ENCODE data around the gene MTA2. TPM values are rescaled to one million over a fixed set of nuclear protein-coding genes. Genes with fewer than 3 reads are reported as not detected.
A peak's percentile ranks its signal among the peaks of the same experiment; 100 is the strongest.

MTA2 gene
- total RNA-seq, 6 experiments from 2014 or later = 89.6 to 106 (median 95.8) TPM

- TF ChIP-seq, protein P1, sequence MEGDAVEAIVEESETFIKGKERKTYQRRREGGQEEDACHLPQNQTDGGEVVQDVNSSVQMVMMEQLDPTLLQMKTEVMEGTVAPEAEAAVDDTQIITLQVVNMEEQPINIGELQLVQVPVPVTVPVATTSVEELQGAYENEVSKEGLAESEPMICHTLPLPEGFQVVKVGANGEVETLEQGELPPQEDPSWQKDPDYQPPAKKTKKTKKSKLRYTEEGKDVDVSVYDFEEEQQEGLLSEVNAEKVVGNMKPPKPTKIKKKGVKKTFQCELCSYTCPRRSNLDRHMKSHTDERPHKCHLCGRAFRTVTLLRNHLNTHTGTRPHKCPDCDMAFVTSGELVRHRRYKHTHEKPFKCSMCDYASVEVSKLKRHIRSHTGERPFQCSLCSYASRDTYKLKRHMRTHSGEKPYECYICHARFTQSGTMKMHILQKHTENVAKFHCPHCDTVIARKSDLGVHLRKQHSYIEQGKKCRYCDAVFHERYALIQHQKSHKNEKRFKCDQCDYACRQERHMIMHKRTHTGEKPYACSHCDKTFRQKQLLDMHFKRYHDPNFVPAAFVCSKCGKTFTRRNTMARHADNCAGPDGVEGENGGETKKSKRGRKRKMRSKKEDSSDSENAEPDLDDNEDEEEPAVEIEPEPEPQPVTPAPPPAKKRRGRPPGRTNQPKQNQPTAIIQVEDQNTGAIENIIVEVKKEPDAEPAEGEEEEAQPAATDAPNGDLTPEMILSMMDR (IDR thresholded peaks at IDR 0.05) = no peak
- DNase-seq = no peak
- Mint-ChIP-seq H3K27ac (no peak overlapping the region), H3K27me3 (ENCODE audit: insufficient read depth) (peaks cover 5% of the 10 kb centered on the region), H3K36me3 (ENCODE audit: low read depth) (peaks cover 4% of the 10 kb centered on the region; the same call in 1 of the 2 replicates), H3K9me3 (no peaks in the 10 kb centered on the region), H3K4me3 (no peak overlapping the region), H3K4me1 (ENCODE audit: low read depth) (peaks cover 30% of the 10 kb centered on the region)
Measured at GRCh38 chr11:62615521-62615920, 13.9 kb upstream of the MTA2 start.

DNA sequence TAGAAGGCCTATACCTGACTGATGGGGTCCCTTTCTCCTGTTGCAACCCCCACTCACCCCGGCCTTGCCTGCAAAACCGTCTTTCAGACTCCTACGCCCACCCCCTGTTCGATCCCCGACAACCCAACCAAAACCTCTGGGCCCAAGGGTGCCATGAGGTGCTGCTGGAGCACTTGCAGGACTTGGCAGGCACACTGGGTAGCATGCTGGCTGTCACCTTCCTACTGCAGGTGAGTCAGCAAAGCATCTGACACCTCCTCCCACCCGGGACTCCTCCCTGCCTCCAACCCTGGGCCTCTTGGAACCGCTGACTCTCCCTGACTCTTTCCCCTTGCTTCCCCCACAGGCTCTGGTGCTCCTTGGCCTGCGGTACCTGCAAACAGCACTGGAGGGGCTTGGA, 12.6 kb upstream of the MTA2 start:
- Mint-ChIP-seq H3K4me3 (no peak overlapping the region), H3K9me3 (no peaks in the 10 kb centered on the region), H3K27me3 (ENCODE audit: insufficient read depth) (peaks cover 5% of the 10 kb centered on the region), H3K27ac (peak overlapping the region; percentile 15; the same call in 1 of the 2 replicates), H3K36me3 (ENCODE audit: low read depth) (peaks cover 11% of the 10 kb centered on the region), H3K4me1 (ENCODE audit: low read depth) (peaks cover 25% of the 10 kb centered on the region)
- TF ChIP-seq, protein P1 (IDR thresholded peaks at IDR 0.05) = no peak
- DNase-seq = no peak

DNA sequence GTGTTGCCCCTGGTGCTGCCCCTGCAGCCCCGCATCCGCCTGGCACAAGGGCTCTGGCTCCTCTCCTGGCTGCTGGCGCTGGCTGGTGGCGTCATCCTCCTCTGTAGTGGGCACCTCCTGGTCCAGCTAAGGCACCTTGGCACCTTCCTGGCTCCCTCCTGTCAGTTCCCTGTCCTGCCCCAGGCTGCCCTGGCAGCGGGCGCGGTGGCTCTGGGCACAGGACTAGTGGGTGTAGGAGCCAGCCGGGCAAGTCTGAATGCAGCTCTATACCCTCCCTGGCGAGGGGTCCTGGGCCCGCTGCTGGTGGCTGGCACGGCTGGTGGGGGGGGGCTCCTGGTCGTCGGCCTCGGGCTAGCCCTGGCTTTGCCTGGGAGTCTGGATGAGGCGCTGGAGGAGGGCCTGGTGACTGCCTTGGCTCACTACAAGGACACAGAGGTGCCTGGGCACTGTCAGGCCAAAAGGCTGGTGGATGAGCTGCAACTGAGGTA, 11.7 kb upstream of the MTA2 start:
- H3K4me3 Mint-ChIP-seq = no peak overlapping the region
- H3K36me3 Mint-ChIP-seq (ENCODE audit: low read depth) = peaks cover 11% of the 10 kb centered on the region
- peak overlapping the region; percentile 66 for H3K27ac Mint-ChIP-seq
- TF ChIP-seq, protein P1 (IDR thresholded peaks at IDR 0.05) = no peak
- H3K9me3 Mint-ChIP-seq = no peaks in the 10 kb centered on the region
- peaks cover 25% of the 10 kb centered on the region for H3K4me1 Mint-ChIP-seq (ENCODE audit: low read depth)
- DNase-seq = no peak
- peaks cover 5% of the 10 kb centered on the region for H3K27me3 Mint-ChIP-seq (ENCODE audit: insufficient read depth)

- Mint-ChIP-seq H3K4me1 (ENCODE audit: low read depth) (peaks cover 25% of the 10 kb centered on the region), H3K27me3 (ENCODE audit: insufficient read depth) (peaks cover 5% of the 10 kb centered on the region), H3K9me3 (no peaks in the 10 kb centered on the region), H3K4me3 (peak within 1 kb of the TSS; percentile 96), H3K36me3 (ENCODE audit: low read depth) (peaks cover 11% of the 10 kb centered on the region), H3K27ac (peak within 1 kb of the TSS; percentile 93)
- TF ChIP-seq, protein P1 (IDR thresholded peaks at IDR 0.05) = peak; percentile 98
- DNase-seq = peak; percentile 43
Measured at GRCh38 chr11:62612366-62613290, 11.0 kb upstream of the MTA2 start, which contains the start of the genes EML3 and ROM1. TSS of gene EML3 (minus strand) at chr11:62612775. CDS start at chr11:62612457, 318 bp downstream. TSS of gene ROM1 (plus strand) at chr11:62613257. CDS start at chr11:62613282, 25 bp downstream.

DNA sequence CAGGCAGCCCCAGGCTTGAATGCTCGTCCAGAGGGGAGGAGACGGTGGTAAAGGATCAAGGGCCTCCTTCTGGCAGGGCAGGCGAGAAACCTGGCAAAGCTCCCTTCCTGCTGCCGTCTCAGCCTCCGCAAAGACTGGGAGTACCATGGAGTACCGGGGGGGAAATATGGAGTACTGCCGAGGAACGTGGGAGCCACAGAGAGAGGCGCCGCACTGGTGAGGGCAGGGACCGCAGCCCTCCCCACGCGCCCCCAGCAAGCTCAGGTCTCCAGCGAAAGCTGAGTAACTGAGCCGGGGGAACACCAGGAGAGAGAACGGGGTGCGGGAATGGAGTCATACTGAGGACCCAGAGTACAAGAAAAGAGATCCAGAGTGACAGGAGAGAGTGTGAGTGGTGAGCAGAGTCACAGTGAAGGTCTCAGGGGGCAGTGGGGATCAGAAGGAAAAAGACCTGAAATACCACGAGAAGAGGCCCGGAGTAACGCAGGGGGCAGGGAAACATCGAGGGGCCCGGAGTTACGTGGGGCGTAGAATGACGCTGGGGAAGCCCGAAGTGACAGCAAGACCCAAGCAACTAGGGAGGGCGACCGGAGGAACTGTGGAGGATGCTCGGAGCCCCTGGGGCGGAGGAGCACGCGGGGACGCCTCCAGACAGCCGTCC, 10.2 kb upstream of the MTA2 start:
- Mint-ChIP-seq H3K36me3 (ENCODE audit: low read depth) (peaks cover 16% of the 10 kb centered on the region), H3K4me1 (ENCODE audit: low read depth) (peaks cover 25% of the 10 kb centered on the region), H3K9me3 (no peaks in the 10 kb centered on the region), H3K27me3 (ENCODE audit: insufficient read depth) (peaks cover 5% of the 10 kb centered on the region), H3K4me3 (peak overlapping the region; percentile 96), H3K27ac (peak overlapping the region; percentile 93)
- TF ChIP-seq, protein P1 (IDR thresholded peaks at IDR 0.05) = no peak
- peak; percentile 67 for DNase-seq
